GM12878 (cell line): ENCODE measurements around the gene ZNF324. TPM values are rescaled to one million over a fixed set of nuclear protein-coding genes. Genes with fewer than 3 reads are reported as not detected.

Experiments used
- ATF7 ChIP-seq: fragments of 450-650 bp; IDR thresholded peaks from 2 replicates; pipeline ENCODE4 v1.6.1; 2016; ENCODE audit warnings: low read depth, mild to moderate bottlenecking
- CBX3 ChIP-seq: fragments of 200-600 bp; sonication (generic); IDR thresholded peaks from 2 replicates; pipeline ENCODE4 v1.6.1; 2016; ENCODE audit warnings: low read depth, borderline replicate concordance
- CBX5 ChIP-seq: sonication (generic); IDR thresholded peaks from 2 replicates; pipeline ENCODE4 v1.6.1; 2016; ENCODE audit warnings: low read depth, moderate library complexity, mild to moderate bottlenecking, inconsistent platforms
- ESRRA ChIP-seq: IDR thresholded peaks from 2 replicates; pipeline ENCODE4 v1.6.1; 2012; ENCODE audit warnings: mild to moderate bottlenecking, low read length, improper control_type of control experiment
- LARP7 ChIP-seq: fragments of 450-650 bp; IDR thresholded peaks from 2 replicates; pipeline ENCODE4 v1.6.1; 2017; ENCODE audit warnings: mild to moderate bottlenecking
- NFXL1 ChIP-seq: fragments of 450-650 bp; IDR thresholded peaks from 2 replicates; pipeline ENCODE4 v1.6.1; 2017; ENCODE audit warnings: antibody characterized with exemption, mild to moderate bottlenecking, borderline replicate concordance
- NFYB ChIP-seq: IDR thresholded peaks from 2 replicates; pipeline ENCODE4 v1.6.1; 2011; ENCODE audit warnings: low read depth, mild to moderate bottlenecking, low read length, improper control_type of control experiment, moderate library complexity; ENCODE audit not compliant: insufficient read depth
- RFX5 ChIP-seq: IDR thresholded peaks from 2 replicates; pipeline ENCODE4 v1.6.1; 2011; ENCODE audit warnings: low read depth, low read length, improper control_type of control experiment
- SMAD1 ChIP-seq: fragments of 450-650 bp; IDR thresholded peaks from 2 replicates; pipeline ENCODE4 v1.6.1; 2018; ENCODE audit warnings: mild to moderate bottlenecking, low read depth; ENCODE audit not compliant: partially characterized antibody
- SMARCA5 ChIP-seq: fragments of 450-650 bp; IDR thresholded peaks from 2 replicates; pipeline ENCODE4 v1.6.1; 2017; ENCODE audit warnings: mild to moderate bottlenecking
- SRF ChIP-seq, 2 experiments: IDR thresholded peaks; 2 replicates each; pipeline ENCODE4 v1.6.1; 2011; ENCODE audit warnings: low read depth in 2 of 2, low read length in 2 of 2, mild to moderate bottlenecking in 1 of 2, moderate library complexity in 1 of 2
- TCF12 ChIP-seq: IDR thresholded peaks from 2 replicates; pipeline ENCODE4 v1.6.1; 2011; ENCODE audit warnings: low read depth, mild to moderate bottlenecking, low read length
- ZNF622 ChIP-seq: fragments of 450-650 bp; IDR thresholded peaks from 2 replicates; pipeline ENCODE4 v1.6.1; 2017; ENCODE audit warnings: mild to moderate bottlenecking, inconsistent platforms
- polyA plus RNA-seq, 11 experiments: library from polyadenylated mRNA; depleted of rRNA in 4 of 11; unstranded in 6 of 11; stranded (reverse) in 5 of 11; fragments of >200 nt; fragmentation: Nextera tagmentation in 4 of 11; fragmentation: Illumina TruSeq in 1 of 11; extraction: Ambion mirVana in 4 of 11; extraction: Trizol in 1 of 11; gene quantifications; 1 replicate in 1 of 11; 2 replicates in 10 of 11; pipeline versions ENCODE4 v1.2.1 to v1.2.3, GENCODE V29; 2011 to 2016; ENCODE audit warnings: inconsistent platforms in 2 of 11, missing spikeins in 2 of 11, low read depth in 1 of 11
- total RNA-seq, 4 experiments: library from RNA; depleted of rRNA in 3 of 4; stranded (reverse); fragments of >200 nt in 3 of 4; fragmentation: Illumina TruSeq in 1 of 4; extraction: Trizol in 1 of 4; gene quantifications; 2 replicates each; pipeline versions ENCODE4 v1.2.1 to v1.2.3, GENCODE V29; 2013 to 2021
- TF ChIP-seq, protein P1 (sequence below): IDR thresholded peaks from 2 replicates; pipeline ENCODE4 v1.6.1; 2012; ENCODE audit warnings: low read depth, low read length, improper control_type of control experiment
- TF ChIP-seq, protein P2 (sequence below): IDR thresholded peaks from 2 replicates; pipeline ENCODE4 v1.6.1; 2011; ENCODE audit warnings: mild to moderate bottlenecking, low read depth, low read length, moderate library complexity; ENCODE audit not compliant: insufficient replicate concordance
- TF ChIP-seq, protein P3 (sequence below): fragments of 450-650 bp; conservative IDR thresholded peaks from 2 replicates; pipeline ENCODE4 v1.6.1; 2017; ENCODE audit warnings: mild to moderate bottlenecking, moderate library complexity
- TF ChIP-seq, protein P4 (sequence below): fragments of 450-650 bp; IDR thresholded peaks from 2 replicates; pipeline ENCODE4 v1.6.1; 2017; ENCODE audit warnings: antibody characterized with exemption, mild to moderate bottlenecking, moderate library complexity
- TF ChIP-seq, protein P5 (sequence below): fragments of 450-650 bp; IDR thresholded peaks from 2 replicates; pipeline ENCODE4 v1.6.1; 2016; ENCODE audit warnings: mild to moderate bottlenecking, moderate library complexity, borderline replicate concordance

ZNF324 gene
- total and polyA plus RNA-seq, 10 of the 15 experiments (the other 5 are each of a cell fraction or from before 2014, with no cell fraction given), result 0.71 to 13.9 (median 7.0) TPM

DNA sequence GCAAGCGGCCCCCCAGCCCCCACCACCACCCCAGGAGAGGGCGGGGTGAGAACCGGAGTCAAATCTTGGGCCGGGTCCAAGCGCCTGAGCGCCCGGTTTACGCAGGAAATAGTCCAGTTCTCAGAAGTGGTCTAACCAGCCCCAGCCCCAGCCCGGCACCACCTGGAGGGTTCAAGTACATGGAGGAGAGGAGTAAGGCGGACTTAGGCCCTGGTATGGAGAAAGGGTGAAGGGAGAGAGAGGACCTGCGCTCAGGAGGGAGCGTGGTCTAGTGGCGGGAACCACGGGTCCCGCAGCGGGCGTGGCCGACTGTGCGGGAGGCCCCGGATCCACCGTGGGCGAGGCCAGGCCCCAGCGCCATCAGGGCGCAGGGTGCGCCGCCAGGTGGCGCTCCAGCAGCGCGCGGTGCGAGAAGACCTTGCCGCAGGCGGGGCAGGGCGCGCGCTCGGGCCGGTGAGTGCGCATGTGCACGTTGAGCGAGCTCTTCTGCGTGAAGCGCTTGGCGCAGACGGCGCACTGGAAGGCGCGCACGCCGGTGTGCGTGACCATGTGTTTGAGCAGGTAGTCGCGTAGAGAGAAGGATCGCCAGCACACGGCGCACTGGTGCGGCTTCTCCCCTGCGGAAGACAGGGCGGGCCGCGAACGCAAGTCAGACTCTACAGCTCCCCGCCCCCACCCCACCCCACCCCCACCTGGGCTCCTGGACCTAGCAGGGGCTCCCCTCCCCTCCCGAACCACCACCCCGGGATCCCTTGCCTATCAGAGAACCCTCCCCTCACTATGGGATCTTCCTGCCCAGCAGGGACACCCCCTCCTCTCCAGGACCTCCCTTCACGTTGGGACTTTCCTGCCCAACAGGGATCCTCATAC, 47.0 kb downstream of the ZNF324 start (continued):
- TF ChIP-seq, protein P1, sequence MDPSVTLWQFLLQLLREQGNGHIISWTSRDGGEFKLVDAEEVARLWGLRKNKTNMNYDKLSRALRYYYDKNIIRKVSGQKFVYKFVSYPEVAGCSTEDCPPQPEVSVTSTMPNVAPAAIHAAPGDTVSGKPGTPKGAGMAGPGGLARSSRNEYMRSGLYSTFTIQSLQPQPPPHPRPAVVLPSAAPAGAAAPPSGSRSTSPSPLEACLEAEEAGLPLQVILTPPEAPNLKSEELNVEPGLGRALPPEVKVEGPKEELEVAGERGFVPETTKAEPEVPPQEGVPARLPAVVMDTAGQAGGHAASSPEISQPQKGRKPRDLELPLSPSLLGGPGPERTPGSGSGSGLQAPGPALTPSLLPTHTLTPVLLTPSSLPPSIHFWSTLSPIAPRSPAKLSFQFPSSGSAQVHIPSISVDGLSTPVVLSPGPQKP, result peak; percentile 55; the same call in 1 of the 2 replicates
- TF ChIP-seq SMAD1 (no peak), NFXL1 (no peak), RFX5 (0 out of 2 replicates have a peak, but pooled peaks have one; percentile 43), ATF7 (no peak), CBX3 (no peak), CBX5 (no peak), TCF12 (peak; percentile 8; the same call in 1 of the 2 replicates), LARP7 (peak; percentile 98), ESRRA (peak; percentile 55; the same call in 1 of the 2 replicates), ZNF622 (no peak), SRF (IDR thresholded peaks at IDR 0.05; ENCODE audit: low read depth in 2 of 2, low read length in 2 of 2) (no peak), SMARCA5 (peak; percentile 94), NFYB (no peak)
- TF ChIP-seq, protein P2, sequence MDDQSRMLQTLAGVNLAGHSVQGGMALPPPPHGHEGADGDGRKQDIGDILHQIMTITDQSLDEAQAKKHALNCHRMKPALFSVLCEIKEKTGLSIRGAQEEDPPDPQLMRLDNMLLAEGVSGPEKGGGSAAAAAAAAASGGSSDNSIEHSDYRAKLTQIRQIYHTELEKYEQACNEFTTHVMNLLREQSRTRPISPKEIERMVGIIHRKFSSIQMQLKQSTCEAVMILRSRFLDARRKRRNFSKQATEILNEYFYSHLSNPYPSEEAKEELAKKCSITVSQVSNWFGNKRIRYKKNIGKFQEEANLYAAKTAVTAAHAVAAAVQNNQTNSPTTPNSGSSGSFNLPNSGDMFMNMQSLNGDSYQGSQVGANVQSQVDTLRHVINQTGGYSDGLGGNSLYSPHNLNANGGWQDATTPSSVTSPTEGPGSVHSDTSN, result no peak
- TF ChIP-seq, protein P3, sequence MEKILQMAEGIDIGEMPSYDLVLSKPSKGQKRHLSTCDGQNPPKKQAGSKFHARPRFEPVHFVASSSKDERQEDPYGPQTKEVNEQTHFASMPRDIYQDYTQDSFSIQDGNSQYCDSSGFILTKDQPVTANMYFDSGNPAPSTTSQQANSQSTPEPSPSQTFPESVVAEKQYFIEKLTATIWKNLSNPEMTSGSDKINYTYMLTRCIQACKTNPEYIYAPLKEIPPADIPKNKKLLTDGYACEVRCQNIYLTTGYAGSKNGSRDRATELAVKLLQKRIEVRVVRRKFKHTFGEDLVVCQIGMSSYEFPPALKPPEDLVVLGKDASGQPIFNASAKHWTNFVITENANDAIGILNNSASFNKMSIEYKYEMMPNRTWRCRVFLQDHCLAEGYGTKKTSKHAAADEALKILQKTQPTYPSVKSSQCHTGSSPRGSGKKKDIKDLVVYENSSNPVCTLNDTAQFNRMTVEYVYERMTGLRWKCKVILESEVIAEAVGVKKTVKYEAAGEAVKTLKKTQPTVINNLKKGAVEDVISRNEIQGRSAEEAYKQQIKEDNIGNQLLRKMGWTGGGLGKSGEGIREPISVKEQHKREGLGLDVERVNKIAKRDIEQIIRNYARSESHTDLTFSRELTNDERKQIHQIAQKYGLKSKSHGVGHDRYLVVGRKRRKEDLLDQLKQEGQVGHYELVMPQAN, result 0 out of 2 replicates have a peak, but pooled peaks have one; percentile 62
- TF ChIP-seq, protein P4, sequence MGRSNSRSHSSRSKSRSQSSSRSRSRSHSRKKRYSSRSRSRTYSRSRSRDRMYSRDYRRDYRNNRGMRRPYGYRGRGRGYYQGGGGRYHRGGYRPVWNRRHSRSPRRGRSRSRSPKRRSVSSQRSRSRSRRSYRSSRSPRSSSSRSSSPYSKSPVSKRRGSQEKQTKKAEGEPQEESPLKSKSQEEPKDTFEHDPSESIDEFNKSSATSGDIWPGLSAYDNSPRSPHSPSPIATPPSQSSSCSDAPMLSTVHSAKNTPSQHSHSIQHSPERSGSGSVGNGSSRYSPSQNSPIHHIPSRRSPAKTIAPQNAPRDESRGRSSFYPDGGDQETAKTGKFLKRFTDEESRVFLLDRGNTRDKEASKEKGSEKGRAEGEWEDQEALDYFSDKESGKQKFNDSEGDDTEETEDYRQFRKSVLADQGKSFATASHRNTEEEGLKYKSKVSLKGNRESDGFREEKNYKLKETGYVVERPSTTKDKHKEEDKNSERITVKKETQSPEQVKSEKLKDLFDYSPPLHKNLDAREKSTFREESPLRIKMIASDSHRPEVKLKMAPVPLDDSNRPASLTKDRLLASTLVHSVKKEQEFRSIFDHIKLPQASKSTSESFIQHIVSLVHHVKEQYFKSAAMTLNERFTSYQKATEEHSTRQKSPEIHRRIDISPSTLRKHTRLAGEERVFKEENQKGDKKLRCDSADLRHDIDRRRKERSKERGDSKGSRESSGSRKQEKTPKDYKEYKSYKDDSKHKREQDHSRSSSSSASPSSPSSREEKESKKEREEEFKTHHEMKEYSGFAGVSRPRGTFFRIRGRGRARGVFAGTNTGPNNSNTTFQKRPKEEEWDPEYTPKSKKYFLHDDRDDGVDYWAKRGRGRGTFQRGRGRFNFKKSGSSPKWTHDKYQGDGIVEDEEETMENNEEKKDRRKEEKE, result no peak
- TF ChIP-seq, protein P5, sequence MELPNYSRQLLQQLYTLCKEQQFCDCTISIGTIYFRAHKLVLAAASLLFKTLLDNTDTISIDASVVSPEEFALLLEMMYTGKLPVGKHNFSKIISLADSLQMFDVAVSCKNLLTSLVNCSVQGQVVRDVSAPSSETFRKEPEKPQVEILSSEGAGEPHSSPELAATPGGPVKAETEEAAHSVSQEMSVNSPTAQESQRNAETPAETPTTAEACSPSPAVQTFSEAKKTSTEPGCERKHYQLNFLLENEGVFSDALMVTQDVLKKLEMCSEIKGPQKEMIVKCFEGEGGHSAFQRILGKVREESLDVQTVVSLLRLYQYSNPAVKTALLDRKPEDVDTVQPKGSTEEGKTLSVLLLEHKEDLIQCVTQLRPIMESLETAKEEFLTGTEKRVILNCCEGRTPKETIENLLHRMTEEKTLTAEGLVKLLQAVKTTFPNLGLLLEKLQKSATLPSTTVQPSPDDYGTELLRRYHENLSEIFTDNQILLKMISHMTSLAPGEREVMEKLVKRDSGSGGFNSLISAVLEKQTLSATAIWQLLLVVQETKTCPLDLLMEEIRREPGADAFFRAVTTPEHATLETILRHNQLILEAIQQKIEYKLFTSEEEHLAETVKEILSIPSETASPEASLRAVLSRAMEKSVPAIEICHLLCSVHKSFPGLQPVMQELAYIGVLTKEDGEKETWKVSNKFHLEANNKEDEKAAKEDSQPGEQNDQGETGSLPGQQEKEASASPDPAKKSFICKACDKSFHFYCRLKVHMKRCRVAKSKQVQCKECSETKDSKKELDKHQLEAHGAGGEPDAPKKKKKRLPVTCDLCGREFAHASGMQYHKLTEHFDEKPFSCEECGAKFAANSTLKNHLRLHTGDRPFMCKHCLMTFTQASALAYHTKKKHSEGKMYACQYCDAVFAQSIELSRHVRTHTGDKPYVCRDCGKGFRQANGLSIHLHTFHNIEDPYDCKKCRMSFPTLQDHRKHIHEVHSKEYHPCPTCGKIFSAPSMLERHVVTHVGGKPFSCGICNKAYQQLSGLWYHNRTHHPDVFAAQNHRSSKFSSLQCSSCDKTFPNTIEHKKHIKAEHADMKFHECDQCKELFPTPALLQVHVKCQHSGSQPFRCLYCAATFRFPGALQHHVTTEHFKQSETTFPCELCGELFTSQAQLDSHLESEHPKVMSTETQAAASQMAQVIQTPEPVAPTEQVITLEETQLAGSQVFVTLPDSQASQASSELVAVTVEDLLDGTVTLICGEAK, result no peak
